Astrocyte (in vitro differentiated cells and primary cell): ENCODE data around the gene STX17.

ENCODE experiments used
- CTCF ChIP-seq: IDR thresholded peaks from 2 replicates; pipeline ENCODE4 v1.5.1; 2011; ENCODE audit warnings: low read depth, mild to moderate bottlenecking, inconsistent platforms, low read length, moderate library complexity; ENCODE audit not compliant: insufficient read depth
- EZH2 ChIP-seq: IDR thresholded peaks from 2 replicates; pipeline ENCODE4 v1.6.1; 2012; ENCODE audit warnings: mild to moderate bottlenecking, low read length, inconsistent platforms; ENCODE audit not compliant: insufficient read depth

GRCh38 chr9:99867536-99867935 lies 38.9 kb upstream of the STX17 start:
- no peak for TF ChIP-seq CTCF
- TF ChIP-seq EZH2: no peak
